ENCODE results near the gene LGR4.

The LGR4 gene

GRCh38 chr11:27401280-27401832 lies 71.2 kb downstream of the LGR4 start:
- no peak for DNase-seq (ENCODE audit: low read depth)

GRCh38 chr11:27398400-27398770 lies 74.2 kb downstream of the LGR4 start:
- DNase-seq (ENCODE audit: low read depth): no peak

DNA sequence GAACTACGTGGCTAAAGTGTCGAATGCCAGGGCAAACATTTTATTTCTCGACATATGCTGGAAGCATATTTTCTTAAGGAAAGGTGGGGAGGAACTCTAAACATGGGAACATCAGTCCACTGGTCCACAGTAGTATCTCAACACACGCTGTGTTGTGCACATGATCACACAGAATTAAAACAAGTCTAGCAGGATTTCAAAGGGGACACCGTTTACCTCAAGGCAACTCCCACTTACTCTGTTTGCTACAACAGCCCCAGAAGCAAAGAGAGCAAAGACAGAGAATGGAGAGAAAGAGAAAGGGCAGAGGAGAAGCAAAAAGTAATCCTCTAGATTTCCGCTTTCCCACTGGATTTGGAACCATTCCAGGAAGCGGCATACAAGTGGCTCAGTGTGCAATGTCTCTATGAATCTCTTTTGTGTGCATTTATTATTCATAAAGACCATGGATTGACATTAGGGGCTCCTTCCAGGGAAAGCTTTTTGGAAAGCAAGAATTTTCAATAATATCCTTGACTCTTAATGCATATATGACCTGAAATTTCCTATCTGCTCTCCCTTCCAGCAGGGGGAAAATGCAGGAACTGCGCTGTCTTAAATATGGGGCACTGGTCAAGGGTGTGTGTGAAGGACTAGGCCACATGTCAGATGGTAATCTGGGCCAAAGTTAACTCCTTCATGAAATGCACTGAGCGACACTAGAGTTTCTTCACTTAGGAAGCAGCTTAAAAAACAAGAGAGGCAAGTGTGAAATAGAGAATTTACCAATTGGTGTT lies 74.8 kb downstream of the LGR4 start:
- DNase-seq (ENCODE audit: low read depth): no peak

DNA sequence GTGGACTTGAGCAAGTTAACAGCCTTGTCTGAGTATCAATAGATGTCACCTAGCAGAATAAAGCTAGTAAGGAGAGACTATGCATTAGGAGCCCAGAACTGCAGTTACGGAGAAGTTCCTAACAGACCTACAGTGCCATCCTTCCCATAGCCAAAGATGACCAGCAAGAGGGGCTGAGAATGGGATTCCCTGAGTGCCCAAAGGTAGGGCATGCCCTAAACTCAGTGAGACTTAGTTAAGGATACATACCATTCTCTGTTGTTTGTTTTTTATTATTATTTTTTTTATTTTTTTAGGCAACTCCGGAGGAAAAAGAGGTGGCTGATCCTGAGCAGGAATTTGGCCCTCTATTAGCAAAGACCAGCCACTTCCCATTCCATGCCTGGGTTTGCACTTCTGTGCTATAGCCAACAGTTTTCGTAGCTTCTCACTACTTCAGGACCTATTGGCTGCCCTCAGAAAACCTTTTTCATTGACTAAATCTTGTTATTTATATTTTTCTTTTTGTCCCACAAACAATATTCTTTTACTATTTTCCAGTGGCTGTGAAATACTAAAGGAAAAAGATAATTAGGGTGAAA lies 76.2 kb downstream of the LGR4 start:
- DNase-seq (ENCODE audit: low read depth): no peak

DNA sequence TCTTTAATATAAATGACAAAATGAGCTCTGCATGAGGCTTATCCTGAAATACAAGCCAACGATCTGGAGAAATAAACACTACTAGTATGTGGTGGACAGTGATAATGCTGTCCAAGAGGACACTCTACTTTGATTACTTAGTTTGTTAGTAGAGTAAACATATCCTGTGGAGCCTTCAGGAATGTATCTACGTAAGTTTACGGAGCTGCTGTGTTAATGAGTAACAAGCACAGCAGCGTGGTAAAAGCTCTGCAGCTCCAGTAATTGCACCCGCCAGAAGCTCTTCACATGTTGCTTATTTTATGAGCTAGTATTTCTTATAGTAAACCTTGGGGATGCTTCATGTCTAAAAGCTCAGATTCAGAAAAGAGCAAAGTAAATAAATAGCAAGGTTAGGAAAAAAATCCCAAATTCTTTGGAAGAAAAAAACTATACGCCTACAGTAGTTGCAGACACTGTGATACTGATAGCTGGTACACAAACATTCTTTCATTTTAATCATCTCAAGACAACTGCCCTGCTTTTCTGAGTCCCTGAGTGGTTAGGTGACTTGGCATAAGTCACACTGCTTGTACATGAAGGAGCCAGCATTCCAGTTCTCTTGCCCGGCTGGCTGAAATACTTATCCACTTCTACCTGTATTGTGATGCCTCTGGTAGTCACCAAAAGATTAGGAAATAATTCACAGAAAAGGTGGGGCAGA lies 76.9 kb downstream of the LGR4 start:
- DNase-seq (ENCODE audit: low read depth): no peak

- no peak for DNase-seq (ENCODE audit: low read depth)
Observed at GRCh38 chr11:27394781-27395228, 77.8 kb downstream of the LGR4 start.

- DNase-seq (ENCODE audit: low read depth): peak; percentile 56
Observed at GRCh38 chr11:27392278-27393114, 80.1 kb downstream of the LGR4 start.

DNA sequence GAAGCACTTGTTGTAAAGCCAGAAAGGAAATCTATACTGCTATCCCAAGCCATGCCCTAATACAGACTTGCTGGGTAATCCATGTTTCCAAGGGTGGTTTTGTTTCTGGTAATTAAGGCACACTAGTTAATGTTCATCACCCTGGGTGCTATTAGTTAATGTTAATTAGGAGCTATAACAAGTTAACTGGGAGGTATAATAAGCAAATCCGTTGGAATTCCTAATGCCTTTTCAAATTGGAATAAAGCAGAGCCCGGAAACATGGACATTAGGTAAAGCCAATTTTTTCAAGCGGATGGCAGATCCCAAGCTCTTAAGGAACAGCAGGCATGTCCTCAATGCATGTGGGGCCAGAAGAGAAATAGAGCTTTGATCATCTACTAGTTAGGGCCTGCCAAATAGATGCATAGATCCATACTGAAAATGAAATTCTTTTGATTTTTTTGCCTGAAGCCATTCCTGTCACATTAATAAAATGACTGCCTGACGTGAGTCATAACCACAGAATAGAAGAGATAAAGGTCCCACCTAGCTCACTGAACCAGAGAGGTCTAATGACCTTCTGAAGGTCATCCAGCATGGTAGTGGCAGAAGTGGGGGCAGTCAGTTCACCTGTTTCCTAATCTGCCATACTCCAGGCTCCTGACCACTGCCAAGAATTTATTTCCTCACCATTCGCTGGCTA lies 81.1 kb downstream of the LGR4 start:
- DNase-seq (ENCODE audit: low read depth): no peak

DNA sequence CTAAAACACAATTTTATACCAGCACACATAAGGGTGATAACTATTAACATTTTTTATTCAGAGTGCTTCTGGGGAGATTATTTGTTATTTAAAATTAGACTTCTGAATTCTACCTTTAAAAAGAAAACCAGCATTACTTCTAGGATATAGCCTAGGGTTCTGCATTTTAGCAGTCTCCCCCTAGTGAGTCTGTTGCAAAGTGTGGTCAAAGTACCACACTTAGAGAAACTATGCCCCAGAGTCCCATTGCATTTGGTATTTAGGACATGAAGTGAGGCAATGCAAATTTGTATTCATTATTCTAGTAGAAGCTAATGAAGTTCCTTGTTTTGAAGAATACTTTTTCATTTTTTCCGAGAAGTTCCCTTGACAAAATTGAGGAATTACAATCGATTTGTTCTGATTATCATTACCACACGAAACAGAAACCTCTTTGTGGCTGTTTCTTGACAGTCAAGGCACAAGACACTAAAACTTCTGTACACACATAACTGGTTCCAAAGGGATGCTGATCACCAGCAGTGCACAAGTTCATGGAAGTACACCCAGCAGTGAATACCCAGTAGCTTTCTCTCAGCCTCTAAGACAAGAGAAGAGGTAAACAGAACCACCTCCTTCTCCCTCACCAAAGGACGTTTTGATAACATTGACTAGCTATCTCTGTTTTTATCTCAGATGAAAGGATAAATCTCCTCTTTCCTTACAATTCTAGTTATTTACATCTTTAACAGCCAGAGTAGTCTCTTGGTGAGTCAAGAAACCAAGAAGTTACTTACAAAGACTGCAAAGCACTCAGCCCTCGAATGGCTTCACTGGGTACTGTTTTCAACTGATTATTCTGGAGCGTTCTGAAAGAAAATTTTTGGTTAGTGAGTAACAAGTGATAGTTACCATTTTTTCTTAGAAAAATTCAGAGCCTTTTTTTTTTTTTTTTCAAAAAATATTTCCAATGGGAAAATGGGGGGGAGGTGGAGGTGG lies 82.0 kb downstream of the LGR4 start:
- peak; percentile 68 for DNase-seq (ENCODE audit: low read depth)

DNA sequence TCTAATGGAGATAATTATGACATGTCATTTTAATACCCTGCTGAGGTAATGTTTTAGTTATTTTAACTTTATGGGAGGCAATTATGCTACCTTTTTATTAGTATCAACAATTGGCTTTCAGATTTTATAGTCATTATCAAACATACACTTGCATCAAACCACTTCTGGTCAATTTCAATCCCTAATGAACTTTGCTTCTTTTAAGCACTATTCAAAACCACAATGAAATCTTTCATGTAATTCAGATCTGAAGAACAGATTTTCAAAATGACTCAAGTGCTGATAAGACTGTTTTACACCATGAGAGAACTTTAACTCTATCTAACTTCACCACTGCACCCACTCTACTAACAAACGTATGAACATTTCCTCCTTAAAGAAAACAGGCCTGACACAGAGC lies 83.7 kb downstream of the LGR4 start:
- DNase-seq (ENCODE audit: low read depth): no peak

GRCh38 chr11:27388001-27388400 lies 84.6 kb downstream of the LGR4 start:
- no peak for DNase-seq (ENCODE audit: low read depth)

- DNase-seq (ENCODE audit: low read depth): no peak
Observed at GRCh38 chr11:27387362-27387761, 85.2 kb downstream of the LGR4 start.

GRCh38 chr11:27386181-27386845 lies 86.3 kb downstream of the LGR4 start:
- no peak for DNase-seq (ENCODE audit: low read depth)

DNA sequence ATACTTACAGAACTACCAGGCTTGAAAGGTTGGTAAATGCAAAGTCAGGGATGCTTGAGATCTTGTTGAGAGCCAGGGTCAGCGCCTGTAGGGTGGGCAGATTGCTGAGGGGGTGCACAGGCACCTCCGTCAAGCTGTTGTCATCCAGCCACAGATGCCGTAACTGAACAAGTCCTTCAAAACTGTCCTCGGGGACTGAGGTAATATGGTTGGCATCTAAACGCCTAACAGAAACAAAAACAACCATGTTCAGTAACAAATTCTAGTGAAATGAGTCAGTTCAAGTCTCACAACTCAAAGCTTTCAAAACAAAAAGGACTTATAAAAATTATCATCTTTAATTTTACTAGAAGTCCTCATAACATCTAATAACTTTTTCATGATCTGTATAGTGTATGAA lies 87.3 kb downstream of the LGR4 start:
- DNase-seq (ENCODE audit: low read depth): peak; percentile 84

DNA sequence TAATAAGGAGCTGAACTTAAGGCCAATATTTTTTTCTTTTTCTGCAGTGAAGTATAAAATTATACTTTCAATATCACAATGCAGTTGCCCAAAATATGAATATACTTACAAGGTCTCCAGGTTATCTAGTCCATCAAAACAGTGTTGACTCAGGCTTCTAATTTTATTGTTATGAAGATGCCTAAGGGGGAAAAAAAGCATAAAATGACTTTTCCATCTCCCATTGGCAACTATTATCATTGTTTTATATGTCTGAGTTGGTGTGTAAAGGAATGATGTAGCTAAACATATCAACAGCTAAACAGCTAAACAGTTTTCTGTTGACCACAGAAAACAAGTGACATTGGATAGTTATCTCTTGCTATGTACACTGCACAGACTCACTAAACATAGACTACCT lies 88.4 kb downstream of the LGR4 start:
- DNase-seq (ENCODE audit: low read depth): no peak

DNA sequence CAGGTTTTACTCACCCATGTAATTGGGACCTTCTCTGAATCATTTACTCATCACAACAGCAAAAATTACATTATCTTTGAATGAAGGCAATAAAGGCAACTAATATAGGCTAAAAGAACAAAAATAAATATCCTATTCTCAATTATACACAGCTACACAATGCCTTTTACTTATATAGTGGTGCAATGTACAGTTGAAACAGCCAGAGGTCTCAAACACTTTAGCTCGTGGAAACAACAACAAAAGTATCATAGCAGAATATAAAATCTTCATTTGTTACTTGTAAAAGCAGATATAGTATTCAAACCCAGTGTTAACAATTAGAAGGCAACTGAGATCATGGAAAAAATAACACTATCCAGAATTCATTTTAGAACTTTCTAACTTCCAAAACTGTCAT lies 88.9 kb downstream of the LGR4 start:
- DNase-seq (ENCODE audit: low read depth): no peak

DNA sequence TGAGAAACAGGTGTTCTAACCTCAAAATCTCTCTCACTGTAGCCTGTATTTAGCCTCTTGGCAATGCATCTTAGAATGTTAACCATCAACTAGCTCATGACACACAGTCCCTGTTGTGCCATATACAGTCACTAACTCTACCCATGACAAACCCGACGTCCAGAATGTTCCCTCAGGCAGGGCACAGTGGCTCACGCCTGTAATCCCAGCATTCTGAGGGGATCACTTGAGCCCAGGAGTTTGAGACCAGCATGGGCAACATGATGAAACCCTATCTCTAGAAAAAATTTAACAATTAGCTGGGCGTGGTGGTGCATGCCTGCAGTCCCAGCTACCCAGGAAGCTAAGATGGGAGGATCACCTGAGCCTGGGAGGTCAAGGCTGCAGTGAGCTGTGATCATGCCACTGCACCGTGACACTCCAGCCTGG lies 91.3 kb downstream of the LGR4 start:
- no peak for DNase-seq (ENCODE audit: low read depth)

- no peak for DNase-seq (ENCODE audit: low read depth)
Observed at GRCh38 chr11:27380771-27381170, 91.8 kb downstream of the LGR4 start.

GRCh38 chr11:27379449-27379848 lies 93.1 kb downstream of the LGR4 start:
- no peak for DNase-seq (ENCODE audit: low read depth)

- no peak for DNase-seq (ENCODE audit: low read depth)
Observed at GRCh38 chr11:27375370-27375769, 97.2 kb downstream of the LGR4 start.

All from HS-27A (cell line).